Calu3 (cell line): Measurements from ENCODE around the gene SIPA1L3. TPM values are rescaled to one million over a fixed set of nuclear protein-coding genes. Genes with fewer than 3 reads are reported as not detected.
A peak's percentile ranks its signal among the peaks of the same experiment; 100 is the strongest.

Experiments used
- BruUV-seq: library from RNA; stranded (reverse); fragments of 400-500 nt; replicated peaks from 2 replicates; lab custom pipeline; 2021; lab: Mats Ljungman, UMichigan
- CTCF ChIA-PET: fragments of 300-600 bp; sonication (Branson Sonifier 250); formaldehyde crosslinking; loops from one replicate; lab custom pipeline; 2022; ENCODE audit warnings: antibody characterized with exemption; lab: Charles Lee
- DNase-seq: peaks from one replicate; pipeline ENCODE4 v3.0.0; 2022
- H3K27ac Mint-ChIP-seq: one replicate; pipeline ENCODE4 v1.8.0; 2022; ENCODE audit warnings: mixed read lengths; ENCODE audit not compliant: unreplicated experiment
- H3K27me3 Mint-ChIP-seq: one replicate; pipeline ENCODE4 v1.8.0; 2022; ENCODE audit warnings: mixed read lengths; ENCODE audit not compliant: unreplicated experiment
- H3K36me3 Mint-ChIP-seq: one replicate; pipeline ENCODE4 v1.8.0; 2022; ENCODE audit warnings: mild to moderate bottlenecking, moderate library complexity, mixed read lengths; ENCODE audit not compliant: insufficient read depth, unreplicated experiment
- H3K4me1 Mint-ChIP-seq: one replicate; pipeline ENCODE4 v1.8.0; 2022; ENCODE audit warnings: mild to moderate bottlenecking, low read depth, mixed read lengths; ENCODE audit not compliant: unreplicated experiment
- H3K4me3 Mint-ChIP-seq: one replicate; pipeline ENCODE4 v1.8.0; 2022; ENCODE audit warnings: mild to moderate bottlenecking, low read depth, moderate library complexity, mixed read lengths; ENCODE audit not compliant: unreplicated experiment
- H3K9me3 Mint-ChIP-seq: one replicate; pipeline ENCODE4 v1.8.0; 2022; ENCODE audit warnings: low read depth, mixed read lengths; ENCODE audit not compliant: unreplicated experiment
- CTCF ChIP-seq: fragments of 200-600 bp; IDR thresholded peaks from one replicate; pipeline ENCODE4 v1.8.0; 2022; ENCODE audit warnings: antibody characterized with exemption; ENCODE audit not compliant: unreplicated experiment
- intact Hi-C: fragments of 100-400 bp; cut with micrococcal nuclease; formaldehyde crosslinking; loops from one replicate; pipeline ENCODE4 v1.10.0; 2022; ENCODE audit not compliant: unreplicated experiment
- total RNA-seq: library from RNA; stranded (reverse); gene quantifications from 2 replicates; pipeline ENCODE4 v1.2.3, GENCODE V29; 2022

SIPA1L3 gene
- total RNA-seq, 1 experiment from 2014 or later: 127 TPM

GRCh38 chr19:38076337-38076736, 169.3 kb downstream of the SIPA1L3 start:
- no peak for DNase-seq
- CTCF ChIA-PET: interaction anchor here (0.9 kb wide), 1 partner anchor 11 kb away, joined by 4 read pairs; no protein-coding TSS in a partner anchor
- peaks cover 19% of the 10 kb centered on the region for H3K4me1 Mint-ChIP-seq
- peaks cover 18% of the 10 kb centered on the region for H3K36me3 Mint-ChIP-seq
- no peak overlapping the region for H3K4me3 Mint-ChIP-seq
- no peaks in the 10 kb centered on the region for H3K27me3 Mint-ChIP-seq
- no peaks in the 10 kb centered on the region for H3K9me3 Mint-ChIP-seq
- BruUV-seq: no TSS peak
- TF ChIP-seq CTCF: no peak
- intact Hi-C loops: no loop called here
- no peak overlapping the region for H3K27ac Mint-ChIP-seq

- intact Hi-C loops: no loop called here
- H3K4me3 Mint-ChIP-seq: no peak overlapping the region
- no TSS peak for BruUV-seq
- H3K36me3 Mint-ChIP-seq: peaks cover 27% of the 10 kb centered on the region
- peaks cover 17% of the 10 kb centered on the region for H3K4me1 Mint-ChIP-seq
- no peaks in the 10 kb centered on the region for H3K9me3 Mint-ChIP-seq
- no peak overlapping the region for H3K27ac Mint-ChIP-seq
- no peak for DNase-seq
- CTCF ChIA-PET: interaction anchor here (0.6 kb wide), 1 partner anchor 155 kb away, joined by 7 read pairs; no protein-coding TSS in a partner anchor
- no peaks in the 10 kb centered on the region for H3K27me3 Mint-ChIP-seq
- TF ChIP-seq CTCF: no peak
Observed at GRCh38 chr19:38078302-38078930, 171.4 kb downstream of the SIPA1L3 start.

- H3K4me1 Mint-ChIP-seq: peaks cover 17% of the 10 kb centered on the region
- CTCF ChIA-PET: interaction anchor here (0.6 to 1.7 kb wide), 3 partner anchors 40 to 178 kb away, joined by 3 to 14 read pairs (median 3); no protein-coding TSS in a partner anchor
- H3K27me3 Mint-ChIP-seq: no peaks in the 10 kb centered on the region
- no TSS peak for BruUV-seq
- DNase-seq: peak; percentile 57
- intact Hi-C loops: loop anchor here (5.0 kb wide), 1 partner anchor 178 kb away; no protein-coding TSS in a partner anchor
- no peak overlapping the region for H3K4me3 Mint-ChIP-seq
- peak overlapping the region; percentile 53 for H3K27ac Mint-ChIP-seq
- H3K9me3 Mint-ChIP-seq: no peaks in the 10 kb centered on the region
- peaks cover 30% of the 10 kb centered on the region for H3K36me3 Mint-ChIP-seq
- no peak for TF ChIP-seq CTCF
Observed at GRCh38 chr19:38079926-38080380, 172.9 kb downstream of the SIPA1L3 start.

- intact Hi-C loops: loop anchor here (5.0 kb wide), 1 partner anchor 179 kb away; no protein-coding TSS in a partner anchor
- no peak for TF ChIP-seq CTCF
- DNase-seq: no peak
- BruUV-seq: TSS peak; percentile 45
- peaks cover 17% of the 10 kb centered on the region for H3K4me1 Mint-ChIP-seq
- CTCF ChIA-PET: no interaction called here
- peaks cover 28% of the 10 kb centered on the region for H3K36me3 Mint-ChIP-seq
- no peak overlapping the region for H3K4me3 Mint-ChIP-seq
- H3K27ac Mint-ChIP-seq: no peak overlapping the region
- H3K9me3 Mint-ChIP-seq: no peaks in the 10 kb centered on the region
- no peaks in the 10 kb centered on the region for H3K27me3 Mint-ChIP-seq
Observed at GRCh38 chr19:38081547-38082255, 174.7 kb downstream of the SIPA1L3 start.
